Measurements from ENCODE around the gene ADAMTS6.

DNA sequence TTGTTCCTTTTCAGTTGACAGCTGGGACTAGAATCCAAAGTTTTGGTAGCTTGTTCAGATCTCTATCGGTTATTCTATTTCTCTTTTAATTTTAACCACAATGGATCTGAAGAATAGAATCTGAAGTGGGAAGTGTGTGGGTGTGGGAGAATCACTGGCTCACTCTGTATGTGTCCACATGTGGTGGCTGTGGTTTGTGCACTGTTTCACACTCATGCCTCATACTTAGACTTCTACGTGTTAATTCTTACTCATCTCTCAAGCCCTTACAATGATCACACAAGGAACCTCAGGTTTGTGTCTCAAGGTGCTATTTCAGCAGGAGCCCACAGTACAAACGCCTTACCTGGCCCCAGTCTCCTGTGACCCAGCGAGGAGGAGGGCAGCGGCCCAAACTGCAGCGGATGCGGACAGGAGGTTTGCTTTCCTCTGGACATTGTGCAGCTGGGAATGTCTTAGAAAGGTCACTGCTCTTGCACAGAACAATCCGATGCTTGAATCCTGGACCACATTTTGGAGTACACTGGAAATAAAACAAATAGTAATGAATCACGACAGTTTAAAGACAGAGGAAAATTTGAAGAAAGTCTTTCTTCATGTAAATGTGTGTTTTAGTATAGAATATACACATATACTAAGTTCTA lies 309.1 kb downstream of the ADAMTS6 start:
- TF ChIP-seq CTCF (IDR thresholded peaks at IDR 0.05) (no peak), EP300 (IDR thresholded peaks at IDR 0.05) (no peak), POLR2A (IDR thresholded peaks at IDR 0.05) (no peak)

Data from tibial nerve (tissue), 4 donors.